Measurements from ENCODE around the gene RNF144B.
"Not testable (repeated sequence)": the region's sequence is repeated elsewhere in the genome, so short reads cannot be mapped to it uniquely, and the experiment has no call there.

The RNF144B gene

DNA sequence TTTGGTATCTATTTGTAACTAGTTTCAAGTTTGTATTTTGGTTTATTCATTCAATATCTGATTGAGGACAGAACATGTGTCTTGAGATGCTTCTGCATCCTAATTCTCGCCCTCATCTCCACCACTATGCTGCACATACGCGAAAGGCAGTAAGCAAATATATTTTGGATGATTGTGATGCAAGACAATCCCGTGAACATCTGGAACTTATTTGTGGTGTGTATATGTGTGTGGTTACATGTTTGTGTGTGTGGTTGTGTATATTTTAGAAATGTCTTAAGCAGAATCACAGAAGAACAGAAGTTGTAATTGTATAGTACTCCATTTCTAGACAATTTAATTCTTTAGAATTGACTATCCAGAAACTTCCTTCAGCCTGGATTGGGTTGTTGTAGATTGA is 35.1 kb upstream of the RNF144B start:
- TF ChIP-seq, protein P1, sequence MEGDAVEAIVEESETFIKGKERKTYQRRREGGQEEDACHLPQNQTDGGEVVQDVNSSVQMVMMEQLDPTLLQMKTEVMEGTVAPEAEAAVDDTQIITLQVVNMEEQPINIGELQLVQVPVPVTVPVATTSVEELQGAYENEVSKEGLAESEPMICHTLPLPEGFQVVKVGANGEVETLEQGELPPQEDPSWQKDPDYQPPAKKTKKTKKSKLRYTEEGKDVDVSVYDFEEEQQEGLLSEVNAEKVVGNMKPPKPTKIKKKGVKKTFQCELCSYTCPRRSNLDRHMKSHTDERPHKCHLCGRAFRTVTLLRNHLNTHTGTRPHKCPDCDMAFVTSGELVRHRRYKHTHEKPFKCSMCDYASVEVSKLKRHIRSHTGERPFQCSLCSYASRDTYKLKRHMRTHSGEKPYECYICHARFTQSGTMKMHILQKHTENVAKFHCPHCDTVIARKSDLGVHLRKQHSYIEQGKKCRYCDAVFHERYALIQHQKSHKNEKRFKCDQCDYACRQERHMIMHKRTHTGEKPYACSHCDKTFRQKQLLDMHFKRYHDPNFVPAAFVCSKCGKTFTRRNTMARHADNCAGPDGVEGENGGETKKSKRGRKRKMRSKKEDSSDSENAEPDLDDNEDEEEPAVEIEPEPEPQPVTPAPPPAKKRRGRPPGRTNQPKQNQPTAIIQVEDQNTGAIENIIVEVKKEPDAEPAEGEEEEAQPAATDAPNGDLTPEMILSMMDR (IDR thresholded peaks at IDR 0.05; ENCODE audit: low read depth, low read length, missing control alignments), result no peak
- no peak for DNase-seq
- H3K27me3 ChIP-seq (replicated peaks), result no peaks in the 10 kb centered on the region
- no peaks in the 10 kb centered on the region for H3K36me3 ChIP-seq (replicated peaks)
- H3K27ac ChIP-seq, result no peak overlapping the region
- H3K4me3 ChIP-seq (ENCODE audit: low read depth, low read length), result no peak overlapping the region
- in situ Hi-C loops (cut with HindIII; ENCODE audit: low pct_ligation_motif_present, low sequenced_read_pairs), result no loop called here

DNA sequence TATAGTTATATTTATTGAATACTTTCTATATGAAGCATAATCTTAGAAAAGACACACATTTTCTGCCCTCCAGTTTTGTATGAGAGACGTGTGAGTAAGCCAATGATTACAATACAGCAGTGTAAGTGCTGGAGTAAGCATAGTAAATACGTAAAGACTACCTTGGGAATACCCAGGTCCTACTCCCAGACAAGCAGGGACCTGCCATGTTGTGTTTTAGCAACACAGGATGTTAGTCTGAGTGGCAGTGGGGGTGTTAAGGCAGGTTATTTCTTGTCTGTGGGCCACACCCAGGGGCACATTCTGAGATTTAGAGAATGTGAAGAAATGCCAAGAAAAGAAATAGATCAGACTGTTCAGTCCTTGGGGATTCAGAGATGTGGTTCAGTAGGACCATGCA is 34.3 kb upstream of the RNF144B start:
- in situ Hi-C loops (cut with HindIII; ENCODE audit: low pct_ligation_motif_present, low sequenced_read_pairs), result no loop called here
- H3K27ac ChIP-seq, result no peak overlapping the region
- no peak for DNase-seq
- no peak overlapping the region for H3K4me3 ChIP-seq (ENCODE audit: low read depth, low read length)
- no peaks in the 10 kb centered on the region for H3K27me3 ChIP-seq (replicated peaks)
- TF ChIP-seq, protein P1 (IDR thresholded peaks at IDR 0.05; ENCODE audit: low read depth, low read length, missing control alignments), result no peak
- H3K36me3 ChIP-seq (replicated peaks), result no peaks in the 10 kb centered on the region

DNA sequence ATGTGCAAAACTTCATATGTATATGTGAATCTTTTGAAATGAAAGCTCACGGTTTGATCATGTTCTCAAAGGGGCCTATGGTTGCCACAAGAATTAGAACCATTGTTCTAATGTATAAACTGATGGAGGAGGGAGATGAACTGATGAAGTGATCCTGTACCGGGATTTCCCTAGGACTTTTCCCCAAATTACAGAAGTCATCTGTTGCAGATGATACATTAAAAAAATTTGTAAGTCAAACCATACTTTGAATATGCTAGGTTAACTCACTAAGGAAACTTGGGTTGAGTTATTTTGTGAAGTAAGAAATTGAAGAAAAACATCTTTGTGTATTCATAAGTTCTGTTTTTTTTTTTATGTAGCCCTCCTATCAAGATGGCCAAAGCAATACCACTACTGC is 33.9 kb upstream of the RNF144B start:
- Histone ChIP-seq H3K27ac (no peak overlapping the region), H3K4me3 (ENCODE audit: low read depth, low read length) (no peak overlapping the region), H3K27me3 (replicated peaks) (no peaks in the 10 kb centered on the region), H3K36me3 (replicated peaks) (no peaks in the 10 kb centered on the region)
- no peak for DNase-seq
- TF ChIP-seq, protein P1 (IDR thresholded peaks at IDR 0.05; ENCODE audit: low read depth, low read length, missing control alignments), result no peak
- in situ Hi-C loops (cut with HindIII; ENCODE audit: low pct_ligation_motif_present, low sequenced_read_pairs), result no loop called here

DNA sequence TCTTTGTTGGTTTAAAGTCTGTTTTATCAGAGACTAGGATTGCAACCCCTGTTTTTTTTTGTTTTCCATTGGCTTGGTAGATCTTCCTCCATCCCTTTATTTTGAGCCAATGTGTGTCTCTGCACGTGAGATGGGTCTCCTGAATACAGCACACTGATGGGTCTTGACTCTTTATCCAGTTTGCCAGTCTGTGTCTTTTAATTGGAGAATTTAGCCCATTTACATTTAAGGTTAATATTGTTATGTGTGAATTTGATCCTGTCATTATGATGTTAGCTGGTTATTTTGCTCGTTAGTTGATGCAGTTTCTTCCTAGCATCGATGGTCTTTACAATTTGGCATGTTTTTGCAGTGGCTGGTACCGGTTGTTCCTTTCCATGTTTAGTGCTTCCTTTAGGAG is 29.6 kb upstream of the RNF144B start:
- H3K4me3 ChIP-seq (ENCODE audit: low read depth, low read length); H3K27me3 ChIP-seq (replicated peaks); H3K36me3 ChIP-seq (replicated peaks); DNase-seq; H3K27ac ChIP-seq; in situ Hi-C loops (cut with HindIII; ENCODE audit: low pct_ligation_motif_present, low sequenced_read_pairs): not testable (repeated sequence)

DNA sequence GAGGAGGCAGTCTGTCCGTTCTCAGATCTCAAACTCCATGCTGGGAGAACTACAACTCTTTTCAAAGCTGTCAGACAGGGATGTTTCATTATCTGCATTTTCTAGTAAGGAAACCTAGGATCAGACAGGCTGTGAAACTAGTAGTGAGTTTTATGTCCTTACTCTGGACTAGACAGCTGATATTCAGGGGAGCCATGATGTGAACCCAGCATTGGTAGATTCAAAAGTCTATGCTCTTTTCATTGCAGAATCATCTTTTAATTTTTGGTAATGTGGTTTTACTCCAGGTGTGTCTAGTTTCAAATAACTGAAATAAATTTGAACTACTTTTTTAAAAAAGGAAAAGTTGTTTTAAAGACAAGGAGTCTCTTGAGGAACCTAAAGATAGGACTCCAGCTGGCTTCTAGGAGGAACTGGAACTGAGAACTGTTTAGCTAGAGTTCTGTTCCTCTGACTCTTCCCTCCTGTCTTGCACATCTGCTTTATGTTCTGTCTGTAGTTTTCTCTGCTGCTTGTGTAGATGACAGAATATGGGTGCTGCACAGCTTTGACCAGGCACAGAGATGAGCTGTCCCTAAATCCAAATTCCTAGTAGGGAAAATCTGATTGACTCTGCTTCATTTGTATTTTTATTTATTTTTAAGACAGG is 27.8 kb upstream of the RNF144B start:
- H3K27ac ChIP-seq, result no peak overlapping the region
- in situ Hi-C loops (cut with HindIII; ENCODE audit: low pct_ligation_motif_present, low sequenced_read_pairs), result no loop called here
- no peak for DNase-seq
- H3K36me3 ChIP-seq (replicated peaks), result no peaks in the 10 kb centered on the region
- H3K4me3 ChIP-seq (ENCODE audit: low read depth, low read length), result no peak overlapping the region
- H3K27me3 ChIP-seq (replicated peaks), result no peaks in the 10 kb centered on the region
- TF ChIP-seq, protein P1 (IDR thresholded peaks at IDR 0.05; ENCODE audit: low read depth, low read length, missing control alignments), result no peak

DNA sequence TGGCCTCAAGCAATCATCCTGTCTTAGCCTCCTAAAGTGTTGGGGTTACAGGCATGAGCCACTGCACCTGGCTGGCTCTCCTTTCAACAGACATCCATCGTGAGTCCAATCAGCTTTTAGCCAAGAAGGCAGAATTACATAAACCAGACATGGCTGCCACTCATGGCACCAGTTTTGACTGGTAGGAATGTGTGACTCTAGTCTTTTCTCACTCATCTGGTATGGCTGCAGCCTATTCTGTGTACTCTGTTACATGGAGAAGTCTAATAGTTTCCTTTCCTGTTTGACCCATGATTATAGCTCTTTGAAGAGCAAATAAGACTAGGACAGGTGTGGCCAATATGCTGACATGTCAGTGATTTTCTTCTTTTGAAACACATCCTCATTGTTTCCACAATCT is 27.0 kb upstream of the RNF144B start:
- no peaks in the 10 kb centered on the region for H3K27me3 ChIP-seq (replicated peaks)
- no peak overlapping the region for H3K4me3 ChIP-seq (ENCODE audit: low read depth, low read length)
- in situ Hi-C loops (cut with HindIII; ENCODE audit: low pct_ligation_motif_present, low sequenced_read_pairs), result no loop called here
- H3K36me3 ChIP-seq (replicated peaks), result no peaks in the 10 kb centered on the region
- TF ChIP-seq, protein P1 (IDR thresholded peaks at IDR 0.05; ENCODE audit: low read depth, low read length, missing control alignments), result no peak
- no peak for DNase-seq
- no peak overlapping the region for H3K27ac ChIP-seq
